Endometrium (tissue), 2 donors: ENCODE results near the gene TRIM27.
"Not testable (repeated sequence)": the region's sequence is repeated elsewhere in the genome, so short reads cannot be mapped to it uniquely, and the experiment has no call there.

Source experiments
- FAIRE-seq: peaks from 2 replicates; lab custom pipeline; 2012; peaks lifted over from hg19 to GRCh38; lab: Jason Lieb, UNC
- donor health status: control.
- donor health status: control.

The TRIM27 gene

GRCh38 chr6:28943223-28943556 lies 19.4 kb upstream of the TRIM27 start:
- no peak for FAIRE-seq

- no peak for FAIRE-seq
Measured at GRCh38 chr6:28941684-28942448, 18.1 kb upstream of the TRIM27 start.

GRCh38 chr6:28940858-28941683 lies 17.3 kb upstream of the TRIM27 start:
- no peak for FAIRE-seq

- FAIRE-seq = no peak
Measured at GRCh38 chr6:28940294-28940857, 16.6 kb upstream of the TRIM27 start.

DNA sequence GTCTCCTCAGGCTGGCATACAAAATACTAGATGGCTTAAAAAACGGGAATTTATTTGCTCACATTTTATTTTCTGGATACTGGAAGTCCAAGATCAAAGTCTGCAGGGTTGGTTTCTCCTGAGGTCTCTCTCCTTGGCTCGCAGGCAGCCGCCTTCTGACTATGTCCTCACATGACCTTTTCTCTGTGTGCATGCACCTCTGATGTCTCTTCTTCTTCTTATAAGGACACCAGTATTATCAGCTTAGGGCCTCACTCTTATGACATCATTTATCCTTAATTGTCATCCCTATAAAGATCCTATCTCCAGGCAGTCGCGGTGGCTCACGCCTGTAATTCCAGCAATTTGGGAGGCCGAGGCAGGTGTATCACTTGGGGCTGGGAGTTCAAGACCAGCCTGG lies 9.3 kb upstream of the TRIM27 start:
- no peak for FAIRE-seq

GRCh38 chr6:28929887-28930620 lies 6.3 kb upstream of the TRIM27 start:
- no peak for FAIRE-seq

DNA sequence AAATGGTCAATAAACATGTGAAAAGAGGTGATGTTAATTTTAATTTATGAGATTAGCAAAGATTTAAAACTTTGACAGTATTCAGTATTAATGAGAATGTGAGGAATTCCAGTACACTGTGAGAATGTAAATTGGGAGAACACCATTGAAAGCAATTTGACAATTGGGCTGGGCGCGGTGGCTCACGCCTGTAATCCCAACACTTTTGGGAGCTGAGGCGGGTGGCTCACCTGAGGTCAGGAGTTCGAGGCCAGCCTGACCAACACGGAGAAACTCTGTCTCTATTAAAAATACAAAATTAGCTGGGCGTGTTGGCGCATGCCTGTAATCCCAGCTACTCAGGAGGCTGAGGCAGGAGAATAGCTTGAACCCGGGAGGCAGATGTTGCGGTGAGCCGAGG lies 5.6 kb upstream of the TRIM27 start:
- FAIRE-seq = not testable (repeated sequence)

GRCh38 chr6:28927846-28928245 lies 4.1 kb upstream of the TRIM27 start:
- FAIRE-seq = no peak

GRCh38 chr6:28922821-28923317 lies 916 bp downstream of the TRIM27 start:
- no peak for FAIRE-seq

GRCh38 chr6:28922004-28922820 lies 1.6 kb downstream of the TRIM27 start:
- FAIRE-seq = no peak

DNA sequence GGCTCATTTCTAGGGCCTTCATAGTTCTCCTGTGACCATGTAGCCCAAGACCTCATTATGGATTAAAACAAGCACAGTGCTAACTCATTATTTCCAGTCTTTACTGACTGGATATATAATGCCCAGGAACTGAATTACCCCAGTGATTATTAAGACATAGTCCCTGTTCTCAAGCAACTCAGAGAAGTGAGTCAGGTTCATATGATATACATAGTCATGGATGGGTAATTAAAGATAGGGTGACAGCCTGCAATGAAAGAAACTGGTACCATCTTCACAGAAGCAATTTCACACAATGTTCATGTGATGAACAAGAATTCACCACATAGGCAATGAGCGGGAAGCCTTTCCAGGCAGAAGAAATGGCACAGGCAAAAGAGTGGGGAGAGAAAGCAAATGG lies 3.5 kb downstream of the TRIM27 start:
- no peak for FAIRE-seq

DNA sequence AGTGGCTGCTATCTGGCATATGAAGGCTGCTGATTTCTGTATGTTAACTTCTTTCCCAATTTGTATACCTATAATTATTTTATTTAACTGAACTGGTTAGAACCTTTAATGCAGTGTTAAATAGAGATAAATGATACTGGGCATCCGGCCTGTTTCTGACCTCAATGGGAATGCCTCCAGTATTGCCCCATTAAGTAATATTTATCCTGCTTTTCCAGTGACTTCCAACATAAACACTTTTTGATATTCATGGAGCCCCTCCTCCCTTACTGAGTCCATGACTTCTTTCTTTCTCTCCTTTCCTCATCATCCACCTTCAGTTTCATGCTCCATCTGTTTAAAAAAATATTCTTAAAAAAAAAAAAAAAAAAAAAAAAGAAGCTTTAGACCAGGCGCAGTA lies 8.8 kb downstream of the TRIM27 start:
- FAIRE-seq = no peak

DNA sequence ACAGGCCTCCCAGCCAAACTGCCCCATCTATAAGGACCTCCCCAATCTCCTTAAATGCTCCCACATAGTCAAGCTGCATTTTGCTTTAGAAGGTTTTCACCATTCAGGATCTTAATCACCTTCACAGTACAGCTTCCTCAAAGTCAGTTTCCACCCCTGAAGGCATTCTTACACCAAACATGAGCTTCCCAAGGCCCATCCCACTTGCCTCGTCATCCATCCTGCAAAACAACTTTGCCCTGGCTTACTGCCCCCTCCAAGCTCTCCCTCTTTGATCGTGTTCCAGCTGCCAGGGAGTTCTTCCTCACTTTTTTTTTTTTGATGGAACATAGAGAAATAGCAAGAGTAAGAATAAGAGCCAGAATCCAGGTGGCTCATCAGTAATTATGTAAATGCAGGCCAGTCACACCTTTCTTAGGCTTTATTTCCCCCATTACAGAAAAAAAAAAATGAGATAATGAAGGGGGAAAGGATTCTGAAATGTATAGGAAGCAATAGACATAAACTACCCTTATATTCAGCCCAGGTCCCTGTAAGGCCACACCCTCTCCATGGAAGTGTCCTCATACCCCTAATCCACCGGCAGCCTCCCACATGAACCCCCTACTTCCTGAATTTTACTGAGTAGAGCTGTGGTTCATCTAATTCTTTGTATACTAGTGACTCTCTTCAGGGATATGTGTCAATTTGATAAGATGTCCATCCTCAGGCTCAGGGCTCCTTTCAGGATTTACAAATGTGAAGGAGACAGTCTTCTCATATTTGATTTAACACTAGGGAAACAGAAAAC lies 12.7 kb downstream of the TRIM27 start:
- FAIRE-seq = no peak

DNA sequence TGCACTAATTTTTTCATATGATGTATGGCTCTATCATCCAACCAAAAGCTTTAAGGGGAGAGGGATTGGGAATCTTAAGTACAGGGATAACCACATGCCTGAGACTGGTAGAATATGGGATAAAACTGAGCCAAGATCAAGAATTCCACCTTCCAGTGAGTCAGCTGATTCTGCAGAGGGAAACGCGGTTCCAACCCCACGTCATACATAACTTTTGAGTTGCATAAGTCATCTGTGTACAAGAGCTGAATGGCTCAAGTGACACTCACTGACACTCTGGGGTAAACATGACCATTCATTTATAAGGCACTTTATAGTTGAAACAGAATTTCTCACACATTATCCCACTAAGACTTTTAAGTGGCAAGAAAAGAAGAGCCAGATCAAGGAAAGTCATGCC lies 16.4 kb downstream of the TRIM27 start:
- FAIRE-seq = no peak

DNA sequence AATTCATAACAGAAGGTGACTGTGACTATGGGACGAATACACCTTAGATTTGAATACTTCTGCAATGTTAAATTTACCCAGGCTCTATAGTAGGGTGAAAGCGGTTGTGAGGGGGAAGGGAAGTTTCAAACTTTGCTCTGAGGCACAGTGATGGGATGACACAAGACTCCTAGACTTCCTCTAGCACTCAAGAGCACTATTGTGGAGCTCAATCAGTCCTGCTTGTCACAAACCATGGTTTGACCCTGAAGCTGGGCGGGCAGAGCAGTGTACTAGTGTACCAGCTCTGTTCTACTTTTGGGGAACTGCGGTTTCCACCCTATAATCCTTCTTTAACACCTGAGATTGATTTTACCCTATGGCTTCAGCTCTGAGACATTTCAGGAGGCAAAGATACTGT lies 17.1 kb downstream of the TRIM27 start:
- no peak for FAIRE-seq

- FAIRE-seq = no peak
Measured at GRCh38 chr6:28903686-28904085, 20.1 kb downstream of the TRIM27 start.

DNA sequence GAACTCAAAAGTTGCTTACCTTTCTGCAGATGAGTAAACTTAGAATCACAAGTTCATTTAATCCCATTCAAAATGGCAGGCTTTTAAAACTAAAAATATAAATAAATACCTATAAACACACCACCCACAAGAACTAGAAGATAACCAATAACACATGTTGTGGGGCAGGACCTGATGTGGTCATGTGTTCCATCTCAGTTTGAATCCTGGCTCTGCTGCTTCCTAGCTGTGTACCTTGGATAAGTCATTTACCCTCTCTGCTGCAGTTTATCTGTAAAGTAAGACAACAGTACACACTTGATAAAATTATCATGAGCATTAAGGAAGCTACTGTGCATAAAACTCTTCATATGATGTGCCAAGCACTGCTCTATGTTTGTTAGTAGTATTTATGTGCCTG lies 22.0 kb downstream of the TRIM27 start:
- no peak for FAIRE-seq

GRCh38 chr6:28900577-28901256 lies 23.1 kb downstream of the TRIM27 start:
- FAIRE-seq = no peak

GRCh38 chr6:28898710-28898965 lies 25.1 kb downstream of the TRIM27 start:
- FAIRE-seq = no peak

DNA sequence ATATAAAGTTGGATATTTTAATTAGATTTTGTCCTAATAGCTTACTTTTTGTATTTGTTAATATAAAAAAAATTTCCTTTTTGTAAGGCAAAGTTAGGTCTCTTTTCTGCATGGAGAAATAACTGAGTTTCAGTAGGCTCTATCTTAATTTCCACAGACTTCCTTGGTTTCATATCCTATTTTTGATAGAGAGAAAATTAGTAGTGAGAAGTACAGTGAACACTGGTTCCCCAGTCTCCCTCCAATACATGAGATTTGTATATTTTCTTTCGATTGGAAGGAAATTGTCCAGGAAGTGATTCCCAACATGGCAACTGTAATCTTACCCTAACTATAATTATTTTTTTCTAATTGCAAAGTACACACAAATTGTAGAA lies 26.4 kb downstream of the TRIM27 start:
- peak; percentile 51 for FAIRE-seq
